ENCODE results near the gene IFFO2. TPM values are rescaled to one million over a fixed set of nuclear protein-coding genes. Genes with fewer than 3 reads are reported as not detected.
"Not testable (repeated sequence)": the region's sequence is repeated elsewhere in the genome, so short reads cannot be mapped to it uniquely, and the experiment has no call there.

IFFO2 gene
- total RNA-seq, 1 donor from 2014 or later: 3.3 TPM

DNA sequence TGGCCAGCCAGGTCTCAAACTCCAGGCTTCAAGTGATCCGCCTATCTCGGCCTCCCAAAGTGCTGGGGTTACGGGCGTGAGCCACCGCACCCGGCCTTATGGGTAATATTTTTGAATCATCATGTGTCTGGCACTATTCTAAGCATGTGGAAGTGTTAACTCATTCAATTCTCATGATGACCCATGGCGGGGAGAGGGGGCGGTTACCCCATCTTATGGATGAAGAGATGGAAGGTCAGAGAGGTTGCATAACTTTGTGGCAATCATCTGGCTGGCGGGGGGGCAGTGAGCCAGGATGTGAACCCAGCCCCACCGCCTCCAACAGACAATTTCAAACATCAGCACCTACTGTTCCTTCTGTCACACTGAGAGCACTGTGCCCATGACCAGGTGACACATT lies 85.5 kb downstream of the IFFO2 start:
- no peak overlapping the region for H3K27ac ChIP-seq (replicated peaks)
- peaks cover 9% of the 10 kb centered on the region for H3K4me1 ChIP-seq
- no peak for DNase-seq
- no peak overlapping the region for H3K4me3 ChIP-seq
- TF ChIP-seq, protein P1, sequence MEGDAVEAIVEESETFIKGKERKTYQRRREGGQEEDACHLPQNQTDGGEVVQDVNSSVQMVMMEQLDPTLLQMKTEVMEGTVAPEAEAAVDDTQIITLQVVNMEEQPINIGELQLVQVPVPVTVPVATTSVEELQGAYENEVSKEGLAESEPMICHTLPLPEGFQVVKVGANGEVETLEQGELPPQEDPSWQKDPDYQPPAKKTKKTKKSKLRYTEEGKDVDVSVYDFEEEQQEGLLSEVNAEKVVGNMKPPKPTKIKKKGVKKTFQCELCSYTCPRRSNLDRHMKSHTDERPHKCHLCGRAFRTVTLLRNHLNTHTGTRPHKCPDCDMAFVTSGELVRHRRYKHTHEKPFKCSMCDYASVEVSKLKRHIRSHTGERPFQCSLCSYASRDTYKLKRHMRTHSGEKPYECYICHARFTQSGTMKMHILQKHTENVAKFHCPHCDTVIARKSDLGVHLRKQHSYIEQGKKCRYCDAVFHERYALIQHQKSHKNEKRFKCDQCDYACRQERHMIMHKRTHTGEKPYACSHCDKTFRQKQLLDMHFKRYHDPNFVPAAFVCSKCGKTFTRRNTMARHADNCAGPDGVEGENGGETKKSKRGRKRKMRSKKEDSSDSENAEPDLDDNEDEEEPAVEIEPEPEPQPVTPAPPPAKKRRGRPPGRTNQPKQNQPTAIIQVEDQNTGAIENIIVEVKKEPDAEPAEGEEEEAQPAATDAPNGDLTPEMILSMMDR (IDR thresholded peaks at IDR 0.05; ENCODE audit: borderline replicate concordance): no peak
- no peaks in the 10 kb centered on the region for H3K36me3 ChIP-seq
- H3K27me3 ChIP-seq (ENCODE audit: low read depth): peaks cover 30% of the 10 kb centered on the region
- intact Hi-C loops (cut with micrococcal nuclease): no loop called here
- H3K9me3 ChIP-seq (replicated peaks): no peaks in the 10 kb centered on the region

DNA sequence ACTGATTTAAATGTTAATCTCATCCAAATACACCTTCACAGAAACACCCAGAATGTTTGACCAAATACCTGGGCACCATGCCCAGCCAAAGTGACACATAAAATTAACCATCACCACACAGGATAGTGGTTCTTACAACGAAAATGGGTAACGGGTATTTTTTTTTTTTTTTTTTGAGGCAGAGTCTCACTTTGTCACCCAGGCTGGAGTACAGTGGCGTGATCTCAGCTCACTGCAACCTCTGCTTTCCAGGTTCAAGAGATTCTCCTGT lies 85.9 kb downstream of the IFFO2 start:
- H3K4me1 ChIP-seq; H3K9me3 ChIP-seq (replicated peaks); DNase-seq; H3K4me3 ChIP-seq; intact Hi-C loops (cut with micrococcal nuclease); H3K27ac ChIP-seq (replicated peaks); H3K36me3 ChIP-seq: not testable (repeated sequence)
- peaks cover 34% of the 10 kb centered on the region for H3K27me3 ChIP-seq (ENCODE audit: low read depth)

DNA sequence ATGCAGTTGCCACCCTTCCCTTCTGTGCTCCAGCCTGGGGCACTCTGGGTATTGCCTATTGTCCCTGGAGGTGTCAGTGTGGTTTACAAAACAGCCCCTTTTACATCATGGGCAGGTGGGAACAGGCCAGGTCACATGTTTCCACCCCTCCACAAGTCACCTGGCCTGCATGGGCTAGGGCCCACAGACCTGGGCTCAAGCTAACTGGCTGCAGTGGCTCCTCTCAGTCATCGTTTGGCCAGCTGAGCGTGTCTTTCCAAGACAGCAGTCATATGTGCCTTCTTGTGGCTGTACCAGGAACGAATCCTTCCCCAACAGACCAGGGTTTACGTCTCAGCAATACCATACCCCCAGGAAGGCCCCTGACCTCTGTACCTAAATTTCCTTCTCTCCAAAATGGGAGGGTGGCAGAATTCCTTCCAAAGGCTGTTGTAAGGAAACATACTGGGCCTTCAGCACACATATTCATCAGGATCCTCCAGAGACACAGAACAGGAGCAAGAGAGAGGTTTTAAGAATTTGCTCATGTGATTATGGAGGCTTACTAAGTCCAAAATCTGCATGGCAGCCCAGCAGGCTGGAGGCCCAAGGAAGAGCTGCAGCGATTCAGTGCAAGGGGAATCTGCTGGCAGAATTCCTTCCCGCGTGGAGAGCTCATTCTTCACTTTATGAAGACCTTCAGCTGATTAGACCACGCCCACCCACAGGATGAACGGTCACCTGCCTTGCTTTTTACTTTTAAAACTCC lies 86.5 kb downstream of the IFFO2 start:
- H3K4me3 ChIP-seq: no peak overlapping the region
- H3K27ac ChIP-seq (replicated peaks): no peak overlapping the region
- DNase-seq: no peak
- H3K9me3 ChIP-seq (replicated peaks): no peaks in the 10 kb centered on the region
- peaks cover 39% of the 10 kb centered on the region for H3K27me3 ChIP-seq (ENCODE audit: low read depth)
- TF ChIP-seq, protein P1 (IDR thresholded peaks at IDR 0.05; ENCODE audit: borderline replicate concordance): no peak
- intact Hi-C loops (cut with micrococcal nuclease): no loop called here
- peaks cover 4% of the 10 kb centered on the region for H3K4me1 ChIP-seq
- H3K36me3 ChIP-seq: no peaks in the 10 kb centered on the region

DNA sequence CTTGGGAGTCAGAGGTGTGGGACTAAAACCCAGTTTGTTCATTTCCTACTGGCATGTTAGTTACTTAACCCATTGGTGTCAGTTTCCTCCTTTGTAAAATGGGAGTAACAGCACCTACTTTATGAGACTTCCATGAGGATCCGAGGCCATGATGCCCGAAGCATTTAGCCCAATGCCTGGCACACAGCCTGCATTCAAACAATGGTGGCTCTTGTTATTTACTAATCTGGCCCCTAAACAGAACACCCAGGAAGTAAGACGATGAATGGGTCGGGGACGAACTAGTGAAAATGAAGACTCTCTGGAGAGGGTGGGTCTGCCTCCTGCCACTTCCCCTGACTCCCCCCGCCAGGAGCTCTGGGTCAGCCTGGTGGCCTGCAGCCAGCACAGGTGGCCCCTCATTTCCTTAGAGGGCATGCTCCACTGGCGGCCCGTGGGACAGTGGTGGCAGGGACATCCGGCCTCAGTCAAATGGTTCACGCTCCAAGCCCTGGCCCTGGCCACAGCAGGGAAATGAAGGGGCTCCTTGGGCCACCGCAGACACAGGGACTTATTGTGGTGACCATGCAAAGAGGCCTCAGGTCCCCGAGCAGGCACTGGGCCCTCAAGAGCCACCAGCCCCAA lies 87.6 kb downstream of the IFFO2 start:
- Histone ChIP-seq H3K27me3 (ENCODE audit: low read depth) (peaks cover 50% of the 10 kb centered on the region), H3K27ac (replicated peaks) (no peak overlapping the region), H3K9me3 (replicated peaks) (no peaks in the 10 kb centered on the region), H3K4me1 (no peaks in the 10 kb centered on the region), H3K4me3 (no peak overlapping the region), H3K36me3 (no peaks in the 10 kb centered on the region)
- TF ChIP-seq, protein P1 (IDR thresholded peaks at IDR 0.05; ENCODE audit: borderline replicate concordance): no peak
- no peak for DNase-seq
- intact Hi-C loops (cut with micrococcal nuclease): no loop called here

DNA sequence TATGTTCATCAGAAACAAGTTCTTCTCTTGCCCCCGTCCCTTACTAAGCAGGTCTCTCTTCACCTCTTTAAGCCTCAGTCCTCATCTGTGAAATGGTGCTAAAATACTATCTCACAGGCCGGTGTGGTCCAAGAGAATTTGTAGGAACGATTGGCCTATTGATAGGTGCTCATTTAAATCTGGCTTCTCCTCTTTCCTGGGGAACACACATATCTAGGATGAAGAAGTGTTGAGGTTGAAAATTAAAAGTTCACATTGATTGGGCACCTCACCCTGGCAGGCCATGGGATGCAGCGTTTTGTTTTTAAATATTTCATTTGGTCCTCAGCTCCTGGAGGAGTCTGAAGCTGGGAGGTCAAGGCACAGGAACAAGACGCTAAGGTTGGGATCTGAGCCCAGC lies 88.1 kb downstream of the IFFO2 start:
- peaks cover 54% of the 10 kb centered on the region for H3K27me3 ChIP-seq (ENCODE audit: low read depth)
- H3K4me3 ChIP-seq: no peak overlapping the region
- no peaks in the 10 kb centered on the region for H3K9me3 ChIP-seq (replicated peaks)
- H3K4me1 ChIP-seq: no peaks in the 10 kb centered on the region
- H3K27ac ChIP-seq (replicated peaks): no peak overlapping the region
- TF ChIP-seq, protein P1 (IDR thresholded peaks at IDR 0.05; ENCODE audit: borderline replicate concordance): no peak
- no peaks in the 10 kb centered on the region for H3K36me3 ChIP-seq
- DNase-seq: no peak
- intact Hi-C loops (cut with micrococcal nuclease): no loop called here

DNA sequence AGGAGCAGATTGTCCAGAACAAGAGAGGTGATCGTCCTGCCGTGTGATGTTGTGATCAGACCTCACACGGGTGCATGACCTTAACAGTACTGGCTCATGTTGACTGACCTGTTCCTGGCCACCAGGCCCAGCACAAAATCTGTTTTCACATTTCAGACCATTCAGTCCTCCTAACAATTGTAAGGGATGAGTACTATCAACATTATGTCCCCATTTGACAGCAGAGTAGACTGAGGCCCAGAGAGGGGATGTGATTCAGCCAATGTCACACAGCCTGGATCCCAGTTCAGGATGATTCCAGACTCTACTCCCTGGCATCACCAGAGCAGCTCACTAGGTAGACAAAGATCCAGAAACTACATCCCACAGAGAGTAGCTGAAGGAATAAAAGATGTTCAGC lies 89.6 kb downstream of the IFFO2 start:
- peaks cover 54% of the 10 kb centered on the region for H3K27me3 ChIP-seq (ENCODE audit: low read depth)
- intact Hi-C loops (cut with micrococcal nuclease): no loop called here
- no peak overlapping the region for H3K27ac ChIP-seq (replicated peaks)
- no peaks in the 10 kb centered on the region for H3K4me1 ChIP-seq
- no peaks in the 10 kb centered on the region for H3K9me3 ChIP-seq (replicated peaks)
- H3K4me3 ChIP-seq: no peak overlapping the region
- DNase-seq: no peak
- TF ChIP-seq, protein P1 (IDR thresholded peaks at IDR 0.05; ENCODE audit: borderline replicate concordance): no peak
- H3K36me3 ChIP-seq: no peaks in the 10 kb centered on the region

Measured in left ventricle myocardium inferior (tissue), 1 donor.